K562 (cell line): ENCODE measurements around the gene DNALI1. TPM values are rescaled to one million over a fixed set of nuclear protein-coding genes. Genes with fewer than 3 reads are reported as not detected.

Experiments
- CEBPG ChIP-seq, 3 experiments: fragments of 200-800 bp in 1 of 3; sonication (Bioruptor generic) in 1 of 3; sonication (generic) in 1 of 3; formaldehyde crosslinking in 1 of 3; IDR thresholded peaks in 2 of 3; conservative IDR thresholded peaks in 1 of 3; 2 replicates each; pipeline versions ENCODE4 v1.6.1 to v1.8.0; 2016 to 2022; ENCODE audit warnings: missing compliant biosample characterization in 2 of 3, missing genetic modification characterization in 2 of 3, mild to moderate bottlenecking in 1 of 3, missing genetic modification reagents in 1 of 3
- CHD4 ChIP-seq: fragments of 200-600 bp; sonication (generic); IDR thresholded peaks from 3 replicates; pipeline ENCODE4 v1.6.1; 2012; ENCODE audit warnings: low read depth, mild to moderate bottlenecking, mixed read lengths, low read length, inconsistent platforms; ENCODE audit not compliant: insufficient read depth, insufficient replicate concordance, poor library complexity, severe bottlenecking
- COPS2 ChIP-seq: fragments of 450-650 bp; conservative IDR thresholded peaks from 2 replicates; pipeline ENCODE4 v1.6.1; 2016; ENCODE audit warnings: mild to moderate bottlenecking, moderate library complexity
- CREB5 ChIP-seq: fragments of 250-450 bp; sonication (Bioruptor Pico); IDR thresholded peaks from 2 replicates; pipeline ENCODE4 v1.5.0; 2020; ENCODE audit warnings: mild to moderate bottlenecking
- CREBBP ChIP-seq: IDR thresholded peaks from one replicate; pipeline ENCODE4 v1.6.1; 2012; ENCODE audit warnings: low read depth, mild to moderate bottlenecking, control low read depth, inconsistent platforms, low read length
- CREM ChIP-seq: IDR thresholded peaks from 2 replicates; pipeline ENCODE4 v1.6.1; 2014; ENCODE audit warnings: antibody characterized with exemption, low read depth
- ETV1 ChIP-seq: fragments of 450-650 bp; conservative IDR thresholded peaks from 2 replicates; pipeline ENCODE4 v1.6.1; 2016; ENCODE audit warnings: missing genetic modification characterization, control low read depth, low read depth, missing compliant biosample characterization
- GABPB2 ChIP-seq: fragments of 250-450 bp; sonication (Bioruptor Pico); conservative IDR thresholded peaks from 2 replicates; pipeline ENCODE4 v1.5.1; 2021; ENCODE audit warnings: mild to moderate bottlenecking
- KLF6 ChIP-seq: fragments of 250-450 bp; sonication (Bioruptor Pico); IDR thresholded peaks from 2 replicates; pipeline ENCODE4 v1.4.0; 2020; ENCODE audit warnings: mild to moderate bottlenecking, moderate library complexity, borderline replicate concordance
- MED1 ChIP-seq: sonication (generic); formaldehyde crosslinking; IDR thresholded peaks from 2 replicates; pipeline ENCODE4 v1.8.1; 2023; ENCODE audit warnings: missing genetic modification reagents, borderline replicate concordance
- MNT ChIP-seq, 2 experiments: fragments of 450-650 bp; conservative IDR thresholded peaks; 2 replicates each; pipeline ENCODE4 v1.6.1; 2017; ENCODE audit warnings: mild to moderate bottlenecking in 2 of 2, moderate library complexity in 2 of 2
- NFATC3 ChIP-seq: fragments of 450-650 bp; IDR thresholded peaks from 2 replicates; pipeline ENCODE4 v1.6.1; 2017; ENCODE audit warnings: mild to moderate bottlenecking
- NR0B1 ChIP-seq: fragments of 450-650 bp; IDR thresholded peaks from one replicate; pipeline ENCODE4 v1.6.1; 2018; ENCODE audit warnings: mild to moderate bottlenecking, moderate library complexity; ENCODE audit not compliant: partially characterized antibody
- NR3C1 ChIP-seq: sonication (generic); formaldehyde crosslinking; IDR thresholded peaks from 2 replicates; pipeline ENCODE4 v1.8.1; 2022; ENCODE audit warnings: missing genetic modification reagents
- PTRF ChIP-seq: fragments of 450-650 bp; IDR thresholded peaks from 2 replicates; pipeline ENCODE4 v1.6.1; 2016; ENCODE audit warnings: mild to moderate bottlenecking, missing genetic modification characterization, missing compliant biosample characterization
- RNF2 ChIP-seq: sonication (generic); IDR thresholded peaks from 2 replicates; pipeline ENCODE4 v1.6.1; 2016
- SAFB ChIP-seq: fragments of 200-400 bp; formaldehyde crosslinking; IDR thresholded peaks from 2 replicates; pipeline ENCODE4 v1.6.1; 2017; ENCODE audit warnings: low read depth, low read length, borderline replicate concordance
- ZFX ChIP-seq: sonication (generic); formaldehyde crosslinking; IDR thresholded peaks from 2 replicates; pipeline ENCODE4 v1.8.0; 2022; ENCODE audit warnings: mild to moderate bottlenecking, missing genetic modification reagents, moderate library complexity
- ZKSCAN3 ChIP-seq: fragments of 250-450 bp; sonication (Bioruptor Pico); IDR thresholded peaks from 2 replicates; pipeline ENCODE4 v1.4.0; 2020
- ZNF140 ChIP-seq: fragments of 250-450 bp; sonication (Bioruptor Pico); IDR thresholded peaks from 2 replicates; pipeline ENCODE4 v1.8.0; 2021; ENCODE audit warnings: moderate library complexity, mild to moderate bottlenecking, inconsistent platforms
- ZNF197 ChIP-seq: fragments of 200-800 bp; sonication (Bioruptor generic); IDR thresholded peaks from 2 replicates; pipeline ENCODE4 v1.6.1; 2016; ENCODE audit warnings: low read depth, missing genetic modification characterization, missing compliant biosample characterization
- ZNF347 ChIP-seq: fragments of 450-650 bp; formaldehyde crosslinking; IDR thresholded peaks from 2 replicates; pipeline ENCODE4 v1.4.0; 2020; ENCODE audit warnings: low read depth, mild to moderate bottlenecking, moderate library complexity
- ZNF764 ChIP-seq: fragments of 250-450 bp; sonication (Bioruptor Pico); IDR thresholded peaks from 2 replicates; pipeline ENCODE4 v1.4.0; 2020; ENCODE audit warnings: low read depth, mild to moderate bottlenecking, moderate library complexity
- polyA plus RNA-seq, 8 experiments: library from polyadenylated mRNA; depleted of rRNA in 4 of 8; stranded (reverse) in 5 of 8; unstranded in 3 of 8; fragments of >200 nt; fragmentation: Nextera tagmentation in 2 of 8; fragmentation: Illumina TruSeq in 1 of 8; extraction: Ambion mirVana in 2 of 8; extraction: Trizol in 1 of 8; gene quantifications; 2 replicates each; pipeline versions ENCODE4 v1.2.1 to v1.2.3, GENCODE V29; 2011 to 2014; ENCODE audit warnings: inconsistent platforms in 1 of 8, missing spikeins in 1 of 8
- total RNA-seq, 7 experiments: library from RNA; depleted of rRNA in 6 of 7; stranded (reverse); fragments of >200 nt in 6 of 7; fragmentation: Illumina TruSeq in 2 of 7; extraction: Trizol in 2 of 7; gene quantifications; 2 replicates each; pipeline versions ENCODE4 v1.2.1 to v1.2.3, GENCODE V29; 2011 to 2021; ENCODE audit warnings: low replicate concordance in 1 of 7

Gene DNALI1
- total and polyA plus RNA-seq, 9 of the 15 experiments (the other 6 are each of a cell fraction or from before 2014, with no cell fraction given): 0.87 to 5.6 (median 1.2) TPM

- TF ChIP-seq CREB5 (no peak), RNF2 (peak; percentile 79), NR3C1 (CRISPR knock-in tag) (no peak), NR0B1 (no peak), PTRF (tag) (no peak), ZNF140 (no peak), NFATC3 (peak; percentile 100), CREBBP (no peak), CHD4 (no peak), SAFB (no peak), CEBPG (CRISPR knock-in tag; IDR thresholded peaks at IDR 0.05) (no peak), CEBPG (tag; conservative IDR thresholded peaks at IDR 0.05 in 1 of 2, IDR thresholded peaks at IDR 0.05 in 1 of 2) (no peak), ZFX (CRISPR knock-in tag) (peak; percentile 87), ZNF197 (no peak), CREM (peak; percentile 56; the same call in 1 of the 2 replicates), MED1 (CRISPR knock-in tag) (no peak), KLF6 (no peak), ZNF347 (no peak), ZNF764 (CRISPR knock-in tag) (no peak), MNT (conservative IDR thresholded peaks at IDR 0.05) (peak; percentile 42 to 78; a peak in 3 of 4 replicates), COPS2 (no peak), ZKSCAN3 (CRISPR knock-in tag) (no peak), GABPB2 (CRISPR knock-in tag) (no peak), ETV1 (peak; percentile 80)
Measured at GRCh38 chr1:37514350-37515184, 42.2 kb upstream of the DNALI1 start, which contains the start of gene MEAF6 (continued).
